GM18951 (cell line): ENCODE data around the gene CHID1.
A peak's percentile ranks its signal among the peaks of the same experiment; 100 is the strongest.

Source experiments
- POLR2A ChIP-seq: IDR thresholded peaks from 4 replicates; pipeline ENCODE4 v1.6.1; 2011; ENCODE audit warnings: mild to moderate bottlenecking; ENCODE audit not compliant: insufficient read length, insufficient read depth; ENCODE audit errors: extremely low read depth
- in situ Hi-C: fragments of 300-500 bp; cut with MboI; formaldehyde crosslinking; loops from one replicate; pipeline ENCODE4 v1.12.0; 2022; ENCODE audit warnings: low sequenced_read_pairs, mixed read lengths, inconsistent platforms; ENCODE audit not compliant: unreplicated experiment

CHID1 gene

DNA sequence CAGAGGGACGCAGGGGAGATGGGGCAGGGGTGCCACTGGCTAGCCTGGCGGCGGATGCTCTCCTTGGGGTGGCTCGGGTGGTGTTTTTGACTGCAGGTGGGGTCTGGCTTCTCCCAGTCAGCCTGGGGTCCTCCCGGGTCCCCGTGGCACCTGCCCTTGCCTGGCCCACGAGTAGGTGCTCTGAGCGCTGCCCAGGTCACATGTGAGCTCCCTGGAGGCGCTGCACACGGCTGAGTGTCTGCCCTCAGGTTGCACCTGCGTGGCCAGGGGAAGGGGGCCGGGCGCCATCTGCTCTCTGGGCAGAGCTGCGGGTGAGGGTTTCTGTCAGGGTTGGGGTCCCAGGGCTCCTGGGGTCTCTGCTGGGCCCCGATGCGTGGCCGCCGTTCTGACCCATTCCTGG, 62.7 kb downstream of the CHID1 start:
- no peak for TF ChIP-seq POLR2A
- in situ Hi-C loops = no loop called here

DNA sequence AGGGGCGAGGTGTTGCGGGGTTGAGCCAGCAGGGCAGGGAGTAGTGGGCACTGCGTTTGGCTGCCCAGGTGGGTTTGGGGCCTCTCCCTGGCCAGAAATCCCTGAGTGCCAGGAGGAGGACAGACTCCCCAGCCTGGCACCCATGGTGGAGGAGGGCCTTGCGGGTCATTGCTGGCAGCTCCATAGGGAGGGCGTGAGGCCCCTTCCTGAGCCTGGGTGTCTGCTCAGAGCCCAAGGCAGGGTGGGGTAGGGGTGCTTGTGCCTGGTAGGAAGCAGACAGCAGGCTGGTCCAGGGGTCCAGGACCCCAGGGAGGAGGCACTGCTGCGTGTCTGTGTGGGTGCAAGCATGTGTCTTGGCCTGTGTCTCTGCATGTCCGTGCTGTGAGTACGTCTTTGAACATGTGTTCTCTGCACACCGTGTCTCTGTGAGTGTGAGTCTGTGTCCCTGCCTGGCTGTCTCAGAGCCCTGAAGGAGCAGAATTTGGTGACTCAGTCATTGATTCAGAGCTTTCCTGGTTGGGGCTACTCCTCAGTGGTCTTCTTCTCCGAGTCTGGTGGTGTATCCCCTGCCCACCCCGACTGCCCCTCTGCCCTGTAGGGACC, 64.0 kb downstream of the CHID1 start:
- TF ChIP-seq POLR2A = no peak
- in situ Hi-C loops = no loop called here

DNA sequence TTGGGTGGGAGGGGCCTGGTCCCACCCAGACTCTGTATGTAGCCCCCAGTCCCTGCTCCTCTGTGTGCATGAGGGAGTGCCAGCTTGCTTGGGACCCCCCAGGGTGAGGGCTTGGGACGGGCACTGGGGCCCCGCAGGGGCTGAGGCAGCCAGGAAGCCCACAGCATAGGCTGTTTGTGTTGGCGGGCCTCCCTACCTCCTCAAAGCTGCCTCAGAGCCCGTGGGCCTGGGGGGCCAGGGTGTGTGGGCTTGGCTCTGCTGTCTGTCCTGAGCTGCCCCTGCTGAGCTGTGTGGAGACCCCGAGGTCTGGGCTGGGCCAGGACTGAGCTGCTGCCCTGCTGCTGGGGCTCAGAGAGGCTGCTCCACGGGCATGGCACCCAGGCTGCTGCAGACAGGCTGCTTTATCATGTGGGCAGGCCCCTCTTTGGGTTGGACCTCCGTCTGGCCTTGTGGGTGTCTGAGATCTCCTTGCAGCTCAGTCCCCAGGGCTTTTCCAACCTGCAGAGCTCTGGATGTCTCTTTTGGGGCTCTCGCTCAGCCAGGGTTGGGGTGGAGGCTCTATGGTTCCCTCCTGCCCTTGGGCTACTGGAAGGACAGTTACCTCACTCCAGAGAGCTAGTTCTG, 64.6 kb downstream of the CHID1 start:
- no peak for TF ChIP-seq POLR2A
- in situ Hi-C loops = no loop called here

DNA sequence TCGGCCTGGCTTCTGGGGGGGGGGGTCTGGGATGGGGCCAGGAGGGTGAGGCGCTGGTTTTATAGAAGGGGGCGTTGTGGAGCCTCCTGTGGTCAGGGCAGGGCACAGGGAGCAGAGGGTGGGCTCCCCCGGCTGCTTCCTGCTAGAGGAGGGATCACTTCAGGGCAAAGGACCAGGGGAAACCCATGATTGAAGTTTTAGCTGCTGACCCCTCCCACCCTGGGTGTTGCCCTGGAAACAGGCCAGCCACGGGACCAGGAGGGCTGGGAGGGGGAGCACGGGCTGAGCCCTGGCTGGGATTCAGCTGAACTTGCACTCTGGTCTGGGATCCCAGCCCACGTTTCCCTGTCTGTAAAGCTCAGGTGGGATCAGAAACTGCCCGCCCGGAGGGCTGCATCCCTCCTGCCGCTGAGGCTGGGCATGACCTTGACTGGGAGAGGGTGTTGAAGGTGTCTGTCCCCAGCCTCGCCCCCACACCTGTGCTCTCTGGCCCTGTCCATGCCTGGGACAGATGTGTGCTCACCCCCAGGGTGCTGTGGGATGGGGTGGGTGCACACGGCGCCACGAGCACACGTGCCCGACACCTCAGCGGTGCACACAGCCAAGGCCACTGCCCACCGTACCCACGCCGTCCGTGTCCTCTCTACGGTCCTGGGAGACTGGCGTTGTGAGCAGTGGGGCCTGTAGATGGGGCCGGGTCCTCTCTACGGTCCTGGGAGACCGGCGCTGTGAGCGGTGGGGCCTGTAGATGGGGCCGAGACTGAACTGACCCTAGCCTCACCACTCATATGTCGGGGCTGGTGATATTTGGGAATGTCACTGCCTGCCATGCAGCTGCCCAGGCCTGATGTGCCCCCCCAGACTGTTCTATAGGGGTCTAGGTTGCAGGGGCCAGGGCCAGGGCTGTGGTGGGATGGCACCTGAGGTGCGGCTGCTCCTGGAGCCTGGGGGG, 65.6 kb downstream of the CHID1 start:
- in situ Hi-C loops = no loop called here
- no peak for TF ChIP-seq POLR2A

DNA sequence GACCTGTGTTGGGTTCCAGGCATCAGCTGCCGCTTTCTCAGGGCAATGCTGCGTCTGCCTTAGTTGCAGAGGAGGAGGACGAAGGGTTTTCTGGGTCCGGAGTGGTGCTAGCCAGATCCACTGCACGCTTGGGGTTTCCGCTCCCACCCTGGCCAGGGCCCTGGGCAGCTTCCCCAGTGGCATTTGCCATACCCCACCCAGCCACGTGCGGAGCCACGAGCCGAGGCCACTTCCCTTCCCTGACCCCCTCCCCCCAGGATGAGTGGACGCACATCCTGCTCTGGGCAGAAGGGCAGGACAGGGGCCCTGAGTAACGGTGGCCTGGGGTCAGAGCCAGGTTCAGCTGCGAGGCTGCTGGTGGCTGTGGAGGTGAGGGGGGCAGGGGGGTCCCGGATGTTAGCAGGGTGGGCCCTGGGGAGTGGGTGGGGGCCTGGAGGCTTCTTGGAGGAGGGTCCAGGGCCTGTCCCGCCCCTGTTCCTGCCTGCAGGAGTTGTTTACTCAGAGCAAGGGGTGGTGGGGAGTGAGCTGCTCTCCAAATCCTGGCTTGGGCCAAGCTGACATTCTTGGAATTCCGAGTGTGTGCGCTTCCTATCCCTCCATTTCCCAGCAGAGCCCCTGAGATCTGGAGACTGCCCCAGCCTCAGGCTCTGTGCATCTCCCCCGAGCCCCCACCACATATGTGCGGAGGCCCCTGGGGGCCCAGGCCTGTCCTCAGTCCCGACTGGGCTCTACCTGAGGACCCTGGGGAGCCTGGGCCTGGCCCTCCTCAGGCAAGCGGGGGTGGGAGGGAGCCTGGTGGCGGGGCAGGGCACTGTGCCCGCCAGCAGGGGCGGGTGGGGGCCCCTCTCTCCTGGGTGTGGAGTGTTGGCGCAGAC, 66.6 kb downstream of the CHID1 start:
- in situ Hi-C loops = no loop called here
- TF ChIP-seq POLR2A = no peak

DNA sequence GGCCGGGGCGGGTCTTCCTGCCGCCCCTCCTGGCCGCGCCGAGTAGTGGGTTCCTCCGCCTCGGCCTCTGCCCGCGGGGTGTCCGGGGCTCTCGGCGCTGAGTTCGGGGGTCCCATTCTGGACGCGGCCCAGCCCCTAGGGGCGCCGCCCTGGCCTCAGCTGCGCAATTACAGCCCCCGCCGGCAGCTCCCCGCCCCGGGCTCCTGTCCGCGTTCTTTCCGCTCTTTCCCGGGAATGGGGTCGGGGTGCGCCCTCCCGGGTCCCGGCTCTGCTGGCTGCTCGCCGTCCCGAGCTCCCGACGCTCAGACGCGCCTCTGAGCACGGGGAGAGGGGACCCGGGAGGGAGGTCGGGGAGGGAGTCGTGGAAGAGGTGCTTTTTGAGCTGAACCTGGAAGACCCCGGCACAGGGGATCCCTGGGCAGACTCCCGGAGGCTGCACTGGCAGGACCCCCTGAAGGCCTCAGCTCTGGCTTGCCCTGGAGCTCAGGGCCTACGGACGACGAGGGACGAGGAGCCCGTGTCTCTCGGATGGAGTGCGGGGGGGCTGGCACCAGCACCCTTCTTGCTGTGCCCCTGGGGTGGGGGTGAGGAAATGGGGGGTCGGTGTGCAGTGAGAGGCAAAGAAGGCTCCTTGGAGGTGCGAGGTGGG, 67.4 kb downstream of the CHID1 start:
- TF ChIP-seq POLR2A = no peak
- in situ Hi-C loops = no loop called here

DNA sequence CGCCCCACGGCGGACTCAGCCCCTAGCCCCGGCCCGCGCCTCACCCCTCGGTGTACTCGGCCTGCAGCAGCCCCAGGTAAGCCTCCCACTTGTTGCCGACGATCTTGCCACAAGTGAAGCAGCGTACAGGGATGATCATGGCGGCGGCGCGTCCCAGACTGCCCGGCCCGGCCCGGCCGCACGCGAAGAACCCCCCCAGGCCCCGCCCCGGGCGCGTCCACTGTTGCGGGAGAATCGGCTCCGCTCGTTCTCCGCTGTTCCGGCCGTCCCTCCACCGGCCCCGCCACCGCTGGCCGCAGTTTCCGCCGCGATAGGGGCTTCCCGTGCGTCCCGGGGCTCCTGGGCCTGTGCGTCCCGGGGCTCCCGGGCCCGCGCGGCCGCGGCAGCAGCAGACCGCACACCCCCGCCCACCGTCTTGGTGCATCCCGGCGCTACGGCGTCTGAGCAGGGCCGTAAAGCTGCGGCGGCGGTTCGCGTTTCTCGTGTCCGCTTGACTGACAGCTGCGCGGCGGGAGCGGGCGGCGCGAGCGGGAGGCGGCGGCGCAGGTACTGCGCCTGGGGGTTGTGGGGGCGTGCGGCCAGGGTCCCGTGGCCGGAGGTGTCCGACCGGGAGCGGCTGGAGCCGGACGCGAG, 68.1 kb downstream of the CHID1 start, which contains the start of the genes POLR2L and TSPAN4:
Gene POLR2L (minus strand): TSS at position 160 of the 633 bp plus-strand sequence. CDS start 21 bp downstream, at position 139.
Gene TSPAN4 (plus strand): TSS at position 483 of the 633 bp plus-strand sequence. CDS start 7,453 bp downstream, outside the sequence.
- in situ Hi-C loops = no loop called here
- peak; percentile 99 for TF ChIP-seq POLR2A

DNA sequence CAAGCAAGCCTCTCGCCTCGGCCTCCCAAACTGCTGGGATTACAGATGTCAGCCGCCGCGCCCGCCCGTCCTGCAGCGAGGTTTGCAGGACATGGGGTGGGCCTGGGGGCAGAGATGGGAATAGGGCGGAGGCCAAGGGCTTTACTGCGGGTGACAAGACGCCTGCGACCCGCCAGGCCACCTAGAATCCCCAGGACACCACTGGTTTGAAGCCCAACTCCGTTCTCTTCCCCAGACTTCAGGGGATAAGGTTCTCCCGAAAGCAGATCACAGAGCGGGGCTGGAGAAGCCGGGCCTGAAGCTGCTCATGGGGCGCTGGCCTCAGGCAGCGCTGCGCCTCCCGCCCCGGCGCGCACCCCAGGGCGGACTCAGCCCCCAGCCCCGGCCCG, 68.6 kb downstream of the CHID1 start:
- in situ Hi-C loops = no loop called here
- TF ChIP-seq POLR2A = no peak

DNA sequence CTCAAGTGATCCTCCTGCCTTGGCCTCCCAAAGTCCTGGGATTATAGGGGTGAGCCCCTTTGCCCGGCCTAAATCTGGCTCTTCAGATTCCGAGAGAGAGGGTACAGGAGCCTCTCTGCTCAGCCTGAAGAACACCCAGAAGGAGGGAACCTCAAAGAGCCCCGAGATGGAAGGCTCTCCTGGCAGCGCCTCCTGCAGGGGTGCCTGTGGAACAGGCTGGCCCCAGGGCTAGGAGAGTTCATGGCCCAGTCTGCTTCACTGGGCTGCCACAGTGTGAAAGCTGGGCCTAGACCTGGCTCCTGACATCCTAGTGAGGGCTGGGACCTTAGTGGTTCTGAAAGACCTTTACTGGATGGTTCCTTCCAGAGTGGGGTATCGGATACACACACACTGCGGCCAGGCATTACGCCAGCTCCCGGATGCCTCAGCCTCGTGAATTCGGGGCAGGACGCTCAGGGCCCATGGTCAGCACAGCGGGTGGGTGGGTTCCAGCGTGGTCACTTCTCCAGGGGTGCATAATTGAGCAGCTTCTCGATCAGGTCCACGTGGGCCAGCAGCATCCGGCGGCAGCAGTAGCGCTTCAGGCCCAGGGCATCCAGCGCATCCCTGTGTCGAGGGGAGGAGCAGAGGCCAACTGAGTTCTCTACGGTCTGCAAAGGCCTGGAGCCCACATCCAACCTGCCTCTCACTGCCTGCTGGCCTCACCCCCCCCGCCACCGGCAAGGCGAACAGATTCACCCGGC, 70.6 kb downstream of the CHID1 start:
- in situ Hi-C loops = no loop called here
- no peak for TF ChIP-seq POLR2A

DNA sequence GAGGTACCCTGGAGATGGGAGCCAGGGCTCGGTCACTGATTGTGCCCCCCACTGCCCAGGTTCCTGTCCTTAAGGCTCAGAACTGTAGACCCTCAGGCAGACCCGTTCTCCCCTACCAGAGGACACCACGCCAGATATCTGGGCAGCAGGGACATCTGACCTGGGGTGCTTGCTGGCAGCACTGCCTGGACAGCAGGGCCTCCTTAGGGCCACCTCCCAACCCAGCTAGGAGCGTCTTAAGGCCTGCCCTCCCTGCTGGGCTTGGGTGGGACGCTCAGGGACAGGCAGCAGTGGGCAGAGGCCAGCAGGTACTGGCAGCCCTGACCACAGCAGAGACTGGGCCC, 71.4 kb downstream of the CHID1 start:
- TF ChIP-seq POLR2A = no peak
- in situ Hi-C loops = no loop called here
